ENCODE results near the gene ADAM11.

Gene ADAM11

DNA sequence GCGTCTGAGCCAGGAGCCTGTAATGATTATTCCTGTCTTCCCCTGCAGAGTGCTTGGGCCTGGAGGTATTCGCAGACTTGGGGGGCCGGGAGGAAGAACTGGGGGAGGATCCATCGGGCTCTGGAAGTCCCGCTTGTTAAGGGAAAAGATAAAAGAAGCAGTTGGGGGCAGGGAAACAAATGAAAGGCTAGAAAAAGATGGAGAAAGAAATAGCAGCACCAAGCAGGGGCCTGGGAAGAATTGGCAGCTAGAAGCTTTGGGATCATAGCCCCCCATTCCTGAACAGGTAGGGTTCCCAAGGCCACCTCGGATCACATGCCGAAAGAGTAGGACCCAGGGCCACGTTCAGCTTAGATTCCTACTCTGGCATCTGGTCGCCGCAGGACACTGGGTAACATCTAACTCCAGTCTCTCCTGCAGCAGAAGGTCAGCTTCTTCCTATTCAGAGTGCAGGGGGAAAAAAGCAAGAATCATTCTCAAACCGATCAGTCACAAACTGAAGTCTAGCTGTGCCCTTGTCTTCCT lies 23.6 kb downstream of the ADAM11 start:
- TF ChIP-seq, protein P1, sequence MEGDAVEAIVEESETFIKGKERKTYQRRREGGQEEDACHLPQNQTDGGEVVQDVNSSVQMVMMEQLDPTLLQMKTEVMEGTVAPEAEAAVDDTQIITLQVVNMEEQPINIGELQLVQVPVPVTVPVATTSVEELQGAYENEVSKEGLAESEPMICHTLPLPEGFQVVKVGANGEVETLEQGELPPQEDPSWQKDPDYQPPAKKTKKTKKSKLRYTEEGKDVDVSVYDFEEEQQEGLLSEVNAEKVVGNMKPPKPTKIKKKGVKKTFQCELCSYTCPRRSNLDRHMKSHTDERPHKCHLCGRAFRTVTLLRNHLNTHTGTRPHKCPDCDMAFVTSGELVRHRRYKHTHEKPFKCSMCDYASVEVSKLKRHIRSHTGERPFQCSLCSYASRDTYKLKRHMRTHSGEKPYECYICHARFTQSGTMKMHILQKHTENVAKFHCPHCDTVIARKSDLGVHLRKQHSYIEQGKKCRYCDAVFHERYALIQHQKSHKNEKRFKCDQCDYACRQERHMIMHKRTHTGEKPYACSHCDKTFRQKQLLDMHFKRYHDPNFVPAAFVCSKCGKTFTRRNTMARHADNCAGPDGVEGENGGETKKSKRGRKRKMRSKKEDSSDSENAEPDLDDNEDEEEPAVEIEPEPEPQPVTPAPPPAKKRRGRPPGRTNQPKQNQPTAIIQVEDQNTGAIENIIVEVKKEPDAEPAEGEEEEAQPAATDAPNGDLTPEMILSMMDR (conservative IDR thresholded peaks at IDR 0.05) = no peak
- TF ChIP-seq ZFX (IDR thresholded peaks at IDR 0.05) = no peak
- no peak overlapping the region for H3K27ac ChIP-seq

DNA sequence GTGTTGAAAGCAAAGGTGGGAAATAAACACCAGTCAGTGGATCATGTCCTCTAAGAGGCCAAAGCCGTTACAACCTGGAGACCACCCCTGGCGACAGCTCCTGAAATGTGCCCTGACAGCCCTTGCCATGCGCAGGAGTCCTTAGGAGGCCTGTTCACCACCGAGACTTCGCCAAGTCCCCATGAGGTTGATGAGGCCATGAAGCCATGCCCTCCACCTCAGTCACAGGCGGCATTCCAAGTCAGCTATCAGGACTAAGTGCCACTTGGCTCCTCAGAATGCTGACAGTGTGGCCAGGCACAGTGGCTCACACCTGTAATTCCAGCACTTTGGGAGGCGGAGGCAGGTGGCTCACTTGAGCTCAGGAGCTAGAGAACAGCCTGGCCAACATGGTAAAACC lies 27.1 kb downstream of the ADAM11 start:
- TF ChIP-seq ZFX (IDR thresholded peaks at IDR 0.05) = no peak
- TF ChIP-seq, protein P1 (conservative IDR thresholded peaks at IDR 0.05) = no peak
- H3K27ac ChIP-seq = no peak overlapping the region

DNA sequence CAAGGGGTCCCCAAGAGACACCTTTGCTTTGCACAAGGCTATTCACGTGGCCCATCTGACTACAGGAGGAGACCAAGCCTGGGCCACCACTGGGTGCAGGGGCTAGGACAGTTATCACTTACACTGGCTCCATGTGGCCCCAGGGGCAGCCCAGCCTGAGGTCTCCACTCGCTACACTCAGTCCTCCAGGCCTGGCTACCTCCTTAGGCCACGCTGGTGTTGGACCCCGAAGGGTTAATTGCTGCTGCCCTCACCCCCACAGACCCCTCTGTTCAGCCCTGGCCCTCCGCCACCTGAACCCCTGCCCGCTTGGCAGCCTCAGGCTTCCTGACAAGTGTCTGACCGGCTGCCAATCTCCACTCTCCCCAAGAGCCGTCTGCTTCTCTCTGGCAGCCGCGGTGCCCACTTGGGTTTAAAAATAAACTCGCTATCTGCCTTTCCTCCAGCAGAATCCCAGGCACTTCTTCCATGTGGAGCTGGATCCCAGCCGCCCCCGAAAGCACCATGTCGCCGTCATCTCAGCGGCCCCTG lies 27.8 kb downstream of the ADAM11 start:
- TF ChIP-seq ZFX (IDR thresholded peaks at IDR 0.05) = no peak
- TF ChIP-seq, protein P1 (conservative IDR thresholded peaks at IDR 0.05) = no peak

DNA sequence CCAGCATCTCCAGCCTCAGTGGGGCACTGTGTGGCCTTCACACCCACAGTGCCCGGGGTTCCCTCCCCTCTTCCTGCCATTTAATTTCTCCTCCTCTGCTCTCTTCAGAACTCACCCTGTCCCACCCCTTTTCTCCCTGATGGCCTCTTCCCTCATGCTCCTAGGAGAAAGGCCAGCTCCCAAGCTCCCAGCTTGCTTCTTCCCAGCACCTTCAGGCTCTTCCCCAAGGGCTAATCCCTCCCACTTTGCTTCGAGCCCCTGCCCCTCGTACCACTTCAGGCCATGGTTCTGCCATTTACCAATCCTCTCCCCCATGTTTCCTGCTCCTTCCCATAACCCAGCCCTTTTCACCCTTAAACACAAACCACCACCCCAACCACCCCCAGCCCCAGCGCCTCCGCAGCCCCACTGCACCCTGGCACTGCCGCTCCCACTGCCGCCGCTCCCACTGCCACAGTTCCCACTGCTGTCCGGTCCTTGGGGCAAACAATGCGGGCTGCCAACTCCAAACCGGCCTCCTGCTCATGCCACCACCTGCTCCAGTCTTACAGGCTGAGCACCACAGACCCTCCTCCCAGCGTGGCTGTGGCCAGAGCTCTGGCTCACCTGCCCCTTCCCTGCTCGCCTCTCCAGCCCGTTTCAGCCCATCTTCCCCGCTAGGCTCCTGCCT lies 28.6 kb downstream of the ADAM11 start:
- no peak overlapping the region for H3K27ac ChIP-seq
- TF ChIP-seq ZFX (IDR thresholded peaks at IDR 0.05) = no peak
- TF ChIP-seq, protein P1 (conservative IDR thresholded peaks at IDR 0.05) = no peak

More for the DNA sequence above, 27.8 kb downstream of the ADAM11 start:
- no peak overlapping the region for H3K27ac ChIP-seq

DNA sequence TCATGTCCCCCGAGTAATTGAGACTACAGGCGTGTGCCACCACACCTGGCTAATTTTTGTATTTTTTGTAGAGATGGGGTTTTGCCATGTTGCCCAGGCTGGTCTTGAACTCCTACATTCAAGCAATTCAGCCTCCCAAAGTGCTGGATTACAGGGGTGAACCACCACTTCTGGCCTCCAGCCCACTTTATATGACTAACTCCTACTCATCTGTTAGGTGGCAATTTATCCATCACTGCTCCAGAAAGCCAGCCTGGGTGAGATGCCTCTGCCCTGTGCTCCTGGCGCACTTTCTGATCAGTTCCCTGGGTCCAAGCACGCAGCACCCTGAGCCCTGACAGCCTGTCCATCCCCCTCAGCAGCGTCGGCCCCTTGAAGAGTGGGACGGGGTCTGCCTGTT lies 29.4 kb downstream of the ADAM11 start:
- no peak overlapping the region for H3K27ac ChIP-seq
- TF ChIP-seq ZFX (IDR thresholded peaks at IDR 0.05) = no peak
- TF ChIP-seq, protein P1 (conservative IDR thresholded peaks at IDR 0.05) = no peak

DNA sequence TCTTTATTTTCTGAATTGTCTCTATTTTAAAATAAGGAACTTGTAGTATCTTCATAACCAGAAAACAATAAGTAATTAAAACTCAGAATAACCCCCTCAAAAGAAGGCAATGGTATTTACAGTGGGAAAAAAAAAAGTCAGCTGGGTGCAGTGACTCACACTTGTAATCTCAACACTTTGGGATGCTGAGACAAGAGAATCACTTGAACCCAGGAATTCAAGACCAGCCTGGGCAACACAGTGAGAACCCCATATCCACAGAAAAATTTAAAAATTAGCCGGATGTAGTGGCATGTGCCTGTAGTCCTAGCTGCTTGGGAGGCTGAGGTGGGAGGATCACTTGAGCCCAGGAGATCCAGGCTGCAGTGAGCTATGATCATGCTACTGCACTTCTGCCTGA lies 33.5 kb downstream of the ADAM11 start:
- no peak overlapping the region for H3K27ac ChIP-seq
- TF ChIP-seq, protein P1 (conservative IDR thresholded peaks at IDR 0.05) = no peak
- no peak for TF ChIP-seq ZFX (IDR thresholded peaks at IDR 0.05)

All from C4-2B (cell line).